Lung (tissue), 16 donors: Measurements from ENCODE around the gene NRGN. TPM values are rescaled to one million over a fixed set of nuclear protein-coding genes. Genes with fewer than 3 reads are reported as not detected.

Experiments
- ATAC-seq: fragments of 200-7000 bp; cut with Tn5 transposase; one replicate; pipeline ENCODE4 v1.9.1; 2020; ENCODE audit warnings: moderate number of reproducible peaks; ENCODE audit not compliant: insufficient read depth, low FRiP score
- DNase-seq, 3 donors: peaks; one replicate each; pipeline ENCODE4 v3.0.0-alpha.2; 2013 to 2017
- H3K27ac ChIP-seq, 2 donors: one replicate each; pipeline ENCODE4 v1.5.1; 2013; ENCODE audit warnings: mild to moderate bottlenecking in 2 of 2, moderate library complexity in 2 of 2, control low read depth in 1 of 2, inconsistent platforms in 1 of 2, low read depth in 1 of 2, low read length in 1 of 2
- H3K27me3 ChIP-seq, 3 donors: one replicate each; pipeline ENCODE4 v1.5.1; 2013; ENCODE audit warnings: low read length in 2 of 3; ENCODE audit not compliant: control insufficient read depth in 3 of 3, insufficient read depth in 3 of 3
- H3K36me3 ChIP-seq, 4 donors: one replicate each; pipeline ENCODE4 v1.5.1; 2013; ENCODE audit warnings: low read length in 4 of 4, mild to moderate bottlenecking in 1 of 4, moderate library complexity in 1 of 4; ENCODE audit not compliant: control insufficient read depth in 4 of 4, insufficient read depth in 4 of 4
- H3K4me1 ChIP-seq, 5 donors: one replicate each; pipeline ENCODE4 v1.5.1; 2013; ENCODE audit warnings: low read length in 5 of 5, mild to moderate bottlenecking in 2 of 5, moderate library complexity in 1 of 5; ENCODE audit not compliant: control insufficient read depth in 5 of 5, insufficient read depth in 5 of 5
- H3K4me3 ChIP-seq: one replicate; pipeline ENCODE4 v1.5.1; 2013; ENCODE audit warnings: mild to moderate bottlenecking, control low read depth, moderate library complexity
- H3K9ac ChIP-seq, 2 donors: one replicate each; pipeline ENCODE4 v1.5.1; 2013; ENCODE audit warnings: low read length in 2 of 2, control low read depth in 1 of 2; ENCODE audit not compliant: insufficient read depth in 1 of 2
- H3K9me3 ChIP-seq, 4 donors: one replicate each; pipeline ENCODE4 v1.5.1; 2013; ENCODE audit warnings: low read length in 3 of 4, mild to moderate bottlenecking in 1 of 4, moderate library complexity in 1 of 4; ENCODE audit not compliant: control insufficient read depth in 4 of 4, insufficient read depth in 3 of 4
- WGBS, 2 donors: extraction: QIAGEN DNeasy Blood & Tissue Kit; methylation state at CpG; one replicate each; pipeline ENCODE4 v1.1.7; 2013; 5-methylcytosine and 5-hydroxymethylcytosine counted together
- long read RNA-seq, 5 donors: transcript quantifications; one replicate each; lab custom pipeline, GENCODE V29; 2026
- polyA plus RNA-seq, 2 donors: library from polyadenylated mRNA; stranded (reverse); fragments of 200-250 nt; gene quantifications; one replicate each; pipeline ENCODE4 v1.2.1, GENCODE V29; 2013
- total RNA-seq, 2 donors: library from RNA; depleted of rRNA in 1 of 2; stranded (reverse); fragments of >200 nt in 1 of 2; gene quantifications; one replicate each; pipeline ENCODE4 v1.2.1, GENCODE V29; 2014 to 2021
- TF ChIP-seq, protein P1 (sequence below): IDR thresholded peaks from 2 replicates; pipeline ENCODE4 v1.5.1; 2012; ENCODE audit warnings: mild to moderate bottlenecking; ENCODE audit errors: control extremely low read depth, extremely low read depth
- donor health status: control.
- donor health status: control.
- donor health status: Bipolar disorder and iron deficiency.
- donor health status: healthy.
- donor health status: DM: yes; HTN: yes; CAD: no.

The NRGN gene
- total RNA-seq (100 to 1,000 TPM in 1 of 2 donors, 10 to 100 TPM in 1; 27.2 to 117 TPM), polyA plus RNA-seq (100 to 1,000 TPM in 1 of 2 donors, 10 to 100 TPM in 1; 58.5 to 250 TPM)
- long read RNA-seq, donor 1, partial matches to known transcripts, result 0 of 15 reads
- long read RNA-seq, donor 1, other reads (novel, unspliced or antisense), result 15 of 15 reads
- long read RNA-seq, donor 2, partial matches to known transcripts, result 0 of 6 reads
- long read RNA-seq, donor 2, other reads (novel, unspliced or antisense), result 6 of 6 reads
- long read RNA-seq, donor 3, result 0 reads
- long read RNA-seq, donor 4, partial matches to known transcripts, result 8 of 20 reads
- long read RNA-seq, donor 4, other reads (novel, unspliced or antisense), result 12 of 20 reads
- long read RNA-seq, donor 5, partial matches to known transcripts, result 25 of 59 reads
- long read RNA-seq, donor 5, other reads (novel, unspliced or antisense), result 34 of 59 reads

DNA sequence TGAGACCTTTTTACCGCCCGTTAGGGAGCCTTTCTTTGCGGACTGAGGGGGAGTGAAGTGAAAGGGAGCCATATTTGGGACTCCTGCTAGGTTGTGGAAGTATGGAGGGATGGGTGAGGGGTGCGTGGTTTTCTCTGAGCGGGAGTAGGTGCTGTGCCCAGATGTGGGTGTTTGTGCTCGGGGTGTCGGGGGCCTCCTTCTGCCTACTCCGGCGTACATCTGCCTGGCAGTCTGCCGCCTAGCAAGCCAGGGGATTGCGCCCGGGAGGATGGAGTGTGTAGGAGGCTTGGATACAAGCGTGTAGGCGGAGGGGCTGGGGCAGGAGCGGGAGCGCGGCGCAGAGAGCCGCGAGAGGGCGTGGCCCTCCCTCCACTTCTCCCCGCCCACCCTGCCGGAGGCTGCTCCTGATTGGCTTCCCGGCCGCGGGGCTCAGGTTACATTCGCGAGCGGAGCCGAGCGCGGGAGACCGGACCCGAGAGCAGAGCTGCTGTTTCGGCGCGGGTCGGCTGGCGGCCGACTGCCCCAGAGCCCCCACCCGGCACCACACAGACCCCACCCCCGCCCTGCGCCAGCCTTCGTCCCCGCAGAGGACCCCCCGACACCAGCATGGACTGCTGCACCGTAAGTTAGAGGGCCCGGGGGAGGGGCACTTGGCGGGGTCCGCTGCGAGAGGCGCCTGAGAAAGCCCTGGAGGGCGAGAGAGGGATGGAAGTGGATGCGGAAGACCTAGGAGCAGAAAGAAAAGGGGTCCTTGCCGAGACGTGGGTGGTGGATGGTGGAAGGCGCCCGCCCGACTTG lies at the start of gene NRGN:
Gene NRGN, plus strand, starts transcription at position 464 of the 798 bp plus-strand sequence. Its CDS starts 143 bp downstream, at position 607.
- H3K9ac ChIP-seq, result no peak within 1 kb of the TSS
- peak; percentile 99 for ATAC-seq
- TF ChIP-seq, protein P1, sequence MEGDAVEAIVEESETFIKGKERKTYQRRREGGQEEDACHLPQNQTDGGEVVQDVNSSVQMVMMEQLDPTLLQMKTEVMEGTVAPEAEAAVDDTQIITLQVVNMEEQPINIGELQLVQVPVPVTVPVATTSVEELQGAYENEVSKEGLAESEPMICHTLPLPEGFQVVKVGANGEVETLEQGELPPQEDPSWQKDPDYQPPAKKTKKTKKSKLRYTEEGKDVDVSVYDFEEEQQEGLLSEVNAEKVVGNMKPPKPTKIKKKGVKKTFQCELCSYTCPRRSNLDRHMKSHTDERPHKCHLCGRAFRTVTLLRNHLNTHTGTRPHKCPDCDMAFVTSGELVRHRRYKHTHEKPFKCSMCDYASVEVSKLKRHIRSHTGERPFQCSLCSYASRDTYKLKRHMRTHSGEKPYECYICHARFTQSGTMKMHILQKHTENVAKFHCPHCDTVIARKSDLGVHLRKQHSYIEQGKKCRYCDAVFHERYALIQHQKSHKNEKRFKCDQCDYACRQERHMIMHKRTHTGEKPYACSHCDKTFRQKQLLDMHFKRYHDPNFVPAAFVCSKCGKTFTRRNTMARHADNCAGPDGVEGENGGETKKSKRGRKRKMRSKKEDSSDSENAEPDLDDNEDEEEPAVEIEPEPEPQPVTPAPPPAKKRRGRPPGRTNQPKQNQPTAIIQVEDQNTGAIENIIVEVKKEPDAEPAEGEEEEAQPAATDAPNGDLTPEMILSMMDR, result no peak
- WGBS, 2 donors, result 2 to 4% methylated on average over 54 to 59 of the region's 59 CpGs
- peak within 1 kb of the TSS; percentile 53 for H3K4me3 ChIP-seq
- H3K36me3 ChIP-seq, result no peaks in the 10 kb centered on the region
- H3K27ac ChIP-seq, result peak within 1 kb of the TSS in 1 of 2 donors; percentile 29
- H3K27me3 ChIP-seq, result peaks cover 0 to 40% (median 35%) of the 10 kb centered on the region in 3 donors
- DNase-seq, result peak; percentile 94 to 96 (median 95)
- H3K4me1 ChIP-seq, result peaks cover 0 to 14% (median 1%) of the 10 kb centered on the region in 5 donors
- H3K9me3 ChIP-seq, result no peaks in the 10 kb centered on the region

DNA sequence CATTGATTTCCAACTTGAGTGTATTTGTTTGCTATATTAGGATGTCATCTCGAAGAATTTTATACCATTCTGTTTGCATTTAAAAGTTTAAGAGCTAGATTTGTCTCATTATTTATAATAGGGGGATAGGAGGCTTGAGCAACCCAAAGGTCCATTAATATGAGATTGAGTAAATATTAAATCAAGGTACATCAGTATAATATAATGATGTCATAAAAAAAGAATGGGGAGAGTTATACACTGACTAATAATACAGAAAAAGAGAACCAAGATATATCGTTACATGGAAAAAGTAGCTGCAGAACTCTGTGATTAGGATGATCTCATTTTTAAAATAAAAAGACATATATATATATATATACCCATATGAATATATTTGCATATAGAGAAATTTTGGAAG lies 46.6 kb upstream of the NRGN start:
- Histone ChIP-seq H3K27me3 (no peaks in the 10 kb centered on the region), H3K4me3 (no peak overlapping the region), H3K4me1 (no peaks in the 10 kb centered on the region), H3K27ac (no peak overlapping the region), H3K9me3 (no peaks in the 10 kb centered on the region), H3K9ac (no peak overlapping the region), H3K36me3 (no peaks in the 10 kb centered on the region)
- TF ChIP-seq, protein P1, result no peak
- 93 to 98% methylated on average over 2 of the region's 2 CpGs for WGBS, 2 donors
- DNase-seq (no peak), ATAC-seq (no peak)

DNA sequence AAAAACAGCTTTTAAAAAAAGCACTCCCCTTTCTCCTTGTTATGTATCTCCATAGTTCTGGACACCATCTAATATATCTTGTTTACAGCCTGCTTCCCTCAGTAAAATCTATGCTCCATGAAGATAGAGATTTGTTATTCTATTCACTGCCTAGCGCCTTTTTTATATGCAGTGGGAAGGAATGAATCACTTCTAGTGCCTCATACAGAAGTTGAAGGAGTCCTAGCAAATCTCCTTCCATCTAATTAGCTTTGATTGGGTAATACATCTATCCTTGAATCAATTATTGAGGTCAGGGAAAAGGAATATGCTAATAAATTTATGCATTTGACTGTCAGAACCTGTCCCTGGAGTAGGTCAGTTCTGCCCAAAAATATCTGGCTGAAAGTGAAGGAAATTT lies 40.2 kb upstream of the NRGN start:
- Histone ChIP-seq H3K27me3 (no peaks in the 10 kb centered on the region), H3K4me3 (no peak overlapping the region), H3K27ac (no peak overlapping the region), H3K4me1 (no peaks in the 10 kb centered on the region), H3K9me3 (peaks cover 0 to 2% (median 0%) of the 10 kb centered on the region in 4 donors), H3K36me3 (no peaks in the 10 kb centered on the region), H3K9ac (no peak overlapping the region)
- 81 to 96% methylated on average over 1 of the region's 1 CpG for WGBS, 2 donors
- TF ChIP-seq, protein P1, result no peak
- no peak for DNase-seq
- ATAC-seq, result no peak
